Sigmoid colon (tissue), 4 donors: ENCODE data around the gene GMPR2.

Experiments used
- CTCF ChIP-seq, 4 experiments: fragments of 450-650 bp in 3 of 4; fragments of 200-600 bp in 1 of 4; IDR thresholded peaks; one replicate each; pipeline ENCODE4 v1.5.1; 2016 to 2019; ENCODE audit warnings: antibody characterized with exemption in 4 of 4, mild to moderate bottlenecking in 3 of 4, moderate library complexity in 2 of 4
- POLR2AphosphoS5 ChIP-seq, 4 donors: sonication (generic); formaldehyde crosslinking; IDR thresholded peaks; one replicate each; pipeline ENCODE4 v1.6.1; 2017; ENCODE audit warnings: antibody characterized with exemption in 4 of 4

- TF ChIP-seq CTCF (IDR thresholded peaks at IDR 0.05) = no peak
- no peak for TF ChIP-seq POLR2AphosphoS5 (IDR thresholded peaks at IDR 0.05)
Observed at GRCh38 chr14:24184104-24184970, 48.4 kb upstream of the GMPR2 start.
